ENCODE measurements around the gene LBP.

The LBP gene

DNA sequence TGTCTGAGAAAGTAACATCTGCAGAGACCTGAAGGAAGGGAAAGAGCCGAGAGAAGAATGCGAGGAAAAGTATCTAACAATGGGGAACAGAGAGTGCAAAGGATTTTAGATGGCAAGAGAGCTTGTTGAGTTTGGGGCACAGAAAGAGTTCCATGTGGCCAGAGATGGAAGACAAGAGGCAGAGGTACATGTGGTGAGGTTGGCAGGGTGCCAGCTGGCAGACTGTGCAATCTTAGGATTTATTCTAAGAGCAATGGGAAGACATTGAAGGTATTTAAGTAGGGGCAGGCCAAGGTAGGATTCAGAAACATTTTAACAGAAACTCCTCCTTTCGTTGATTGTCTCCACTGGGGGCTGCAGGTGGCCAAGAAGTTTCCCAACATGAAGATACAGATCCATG is 20.4 kb upstream of the LBP start:
- TF ChIP-seq, protein P1, sequence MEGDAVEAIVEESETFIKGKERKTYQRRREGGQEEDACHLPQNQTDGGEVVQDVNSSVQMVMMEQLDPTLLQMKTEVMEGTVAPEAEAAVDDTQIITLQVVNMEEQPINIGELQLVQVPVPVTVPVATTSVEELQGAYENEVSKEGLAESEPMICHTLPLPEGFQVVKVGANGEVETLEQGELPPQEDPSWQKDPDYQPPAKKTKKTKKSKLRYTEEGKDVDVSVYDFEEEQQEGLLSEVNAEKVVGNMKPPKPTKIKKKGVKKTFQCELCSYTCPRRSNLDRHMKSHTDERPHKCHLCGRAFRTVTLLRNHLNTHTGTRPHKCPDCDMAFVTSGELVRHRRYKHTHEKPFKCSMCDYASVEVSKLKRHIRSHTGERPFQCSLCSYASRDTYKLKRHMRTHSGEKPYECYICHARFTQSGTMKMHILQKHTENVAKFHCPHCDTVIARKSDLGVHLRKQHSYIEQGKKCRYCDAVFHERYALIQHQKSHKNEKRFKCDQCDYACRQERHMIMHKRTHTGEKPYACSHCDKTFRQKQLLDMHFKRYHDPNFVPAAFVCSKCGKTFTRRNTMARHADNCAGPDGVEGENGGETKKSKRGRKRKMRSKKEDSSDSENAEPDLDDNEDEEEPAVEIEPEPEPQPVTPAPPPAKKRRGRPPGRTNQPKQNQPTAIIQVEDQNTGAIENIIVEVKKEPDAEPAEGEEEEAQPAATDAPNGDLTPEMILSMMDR (IDR thresholded peaks at IDR 0.05; ENCODE audit: poor library complexity, severe bottlenecking) = no peak
- Histone ChIP-seq H3K27ac (ENCODE audit: poor library complexity, severe bottlenecking) (no peak overlapping the region), H3K36me3 (ENCODE audit: low read depth) (no peaks in the 10 kb centered on the region), H3K27me3 (ENCODE audit: insufficient read depth, poor library complexity, severe bottlenecking) (no peaks in the 10 kb centered on the region), H3K4me1 (ENCODE audit: insufficient read depth, poor library complexity, severe bottlenecking) (no peaks in the 10 kb centered on the region), H3K9me3 (ENCODE audit: severe bottlenecking) (no peaks in the 10 kb centered on the region), H3K4me3 (ENCODE audit: severe bottlenecking) (no peak overlapping the region)
- ATAC-seq (ENCODE audit: low read depth) (no peak), DNase-seq (ENCODE audit: low spot score) (no peak)

DNA sequence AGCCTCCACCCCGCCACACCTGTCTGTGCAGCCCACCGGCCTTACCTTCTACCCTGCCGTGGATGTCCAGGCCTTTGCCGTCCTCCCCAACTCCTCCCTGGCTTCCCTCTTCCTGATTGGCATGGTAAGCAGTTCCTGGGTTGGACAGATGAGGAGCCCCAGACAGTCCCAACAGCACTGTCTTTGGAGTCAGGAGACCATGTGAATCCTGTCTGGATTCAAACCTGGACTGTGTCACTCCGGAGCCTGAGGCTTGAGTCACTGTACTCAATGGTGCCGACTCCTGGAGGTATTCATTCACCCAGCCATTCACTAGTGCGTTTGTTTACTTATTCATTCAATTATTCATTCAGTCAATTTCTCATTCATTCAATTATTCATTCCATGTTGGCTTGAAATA is 20.0 kb upstream of the LBP start:
- TF ChIP-seq, protein P1 (IDR thresholded peaks at IDR 0.05; ENCODE audit: poor library complexity, severe bottlenecking) = no peak
- ATAC-seq (ENCODE audit: low read depth) = no peak
- no peak overlapping the region for H3K27ac ChIP-seq (ENCODE audit: poor library complexity, severe bottlenecking)
- DNase-seq (ENCODE audit: low spot score) = no peak
- H3K36me3 ChIP-seq (ENCODE audit: low read depth) = no peaks in the 10 kb centered on the region
- H3K27me3 ChIP-seq (ENCODE audit: insufficient read depth, poor library complexity, severe bottlenecking) = no peaks in the 10 kb centered on the region
- H3K4me1 ChIP-seq (ENCODE audit: insufficient read depth, poor library complexity, severe bottlenecking) = no peaks in the 10 kb centered on the region
- no peak overlapping the region for H3K4me3 ChIP-seq (ENCODE audit: severe bottlenecking)
- H3K9me3 ChIP-seq (ENCODE audit: severe bottlenecking) = no peaks in the 10 kb centered on the region

DNA sequence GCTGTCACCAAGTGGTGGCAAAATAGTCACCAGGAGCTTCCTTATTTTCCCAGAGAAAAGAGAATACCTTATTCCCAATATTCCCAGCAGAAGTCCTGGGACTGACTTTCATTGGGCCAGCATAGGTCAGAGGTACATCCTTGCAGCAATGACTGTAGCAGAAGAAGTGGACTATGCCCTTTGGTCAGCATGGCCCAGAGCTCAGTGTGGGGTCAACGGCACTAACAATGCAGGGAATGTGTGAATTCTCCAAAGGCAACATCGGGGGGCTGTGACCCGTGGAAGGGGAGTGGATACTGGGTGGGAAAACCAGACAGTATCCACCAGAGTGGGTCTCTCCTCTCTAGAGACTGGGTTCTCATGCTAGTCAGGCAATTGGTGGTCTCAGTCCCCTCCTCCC is 15.6 kb upstream of the LBP start:
- Histone ChIP-seq H3K27me3 (ENCODE audit: insufficient read depth, poor library complexity, severe bottlenecking) (no peaks in the 10 kb centered on the region), H3K9me3 (ENCODE audit: severe bottlenecking) (no peaks in the 10 kb centered on the region), H3K4me1 (ENCODE audit: insufficient read depth, poor library complexity, severe bottlenecking) (no peaks in the 10 kb centered on the region), H3K27ac (ENCODE audit: poor library complexity, severe bottlenecking) (no peak overlapping the region), H3K36me3 (ENCODE audit: low read depth) (no peaks in the 10 kb centered on the region), H3K4me3 (ENCODE audit: severe bottlenecking) (no peak overlapping the region)
- ATAC-seq (ENCODE audit: low read depth) (no peak), DNase-seq (ENCODE audit: low spot score) (no peak)
- TF ChIP-seq, protein P1 (IDR thresholded peaks at IDR 0.05; ENCODE audit: poor library complexity, severe bottlenecking) = no peak

DNA sequence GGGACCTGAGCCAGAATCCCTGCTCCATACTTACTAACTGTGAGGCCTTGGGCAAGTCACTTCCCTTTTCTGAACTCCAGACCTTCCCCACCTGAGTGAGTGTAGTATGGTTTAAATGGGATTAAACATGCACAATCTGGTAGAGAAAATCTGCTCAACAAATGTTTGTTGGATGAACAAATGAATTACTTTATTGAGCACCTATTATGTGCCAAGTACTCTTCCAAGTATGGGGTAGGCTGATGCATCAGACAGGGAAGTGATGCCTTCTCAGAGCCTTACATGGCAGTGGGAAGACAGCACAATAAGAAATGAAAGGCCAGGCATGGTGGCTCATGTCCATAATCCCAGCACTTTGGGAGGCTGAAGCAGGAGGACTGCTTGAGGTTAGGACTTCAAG is 15.0 kb upstream of the LBP start:
- H3K27ac ChIP-seq (ENCODE audit: poor library complexity, severe bottlenecking) = no peak overlapping the region
- no peaks in the 10 kb centered on the region for H3K4me1 ChIP-seq (ENCODE audit: insufficient read depth, poor library complexity, severe bottlenecking)
- no peak for DNase-seq (ENCODE audit: low spot score)
- no peak overlapping the region for H3K4me3 ChIP-seq (ENCODE audit: severe bottlenecking)
- no peaks in the 10 kb centered on the region for H3K36me3 ChIP-seq (ENCODE audit: low read depth)
- no peaks in the 10 kb centered on the region for H3K27me3 ChIP-seq (ENCODE audit: insufficient read depth, poor library complexity, severe bottlenecking)
- no peak for ATAC-seq (ENCODE audit: low read depth)
- H3K9me3 ChIP-seq (ENCODE audit: severe bottlenecking) = no peaks in the 10 kb centered on the region
- TF ChIP-seq, protein P1 (IDR thresholded peaks at IDR 0.05; ENCODE audit: poor library complexity, severe bottlenecking) = no peak

DNA sequence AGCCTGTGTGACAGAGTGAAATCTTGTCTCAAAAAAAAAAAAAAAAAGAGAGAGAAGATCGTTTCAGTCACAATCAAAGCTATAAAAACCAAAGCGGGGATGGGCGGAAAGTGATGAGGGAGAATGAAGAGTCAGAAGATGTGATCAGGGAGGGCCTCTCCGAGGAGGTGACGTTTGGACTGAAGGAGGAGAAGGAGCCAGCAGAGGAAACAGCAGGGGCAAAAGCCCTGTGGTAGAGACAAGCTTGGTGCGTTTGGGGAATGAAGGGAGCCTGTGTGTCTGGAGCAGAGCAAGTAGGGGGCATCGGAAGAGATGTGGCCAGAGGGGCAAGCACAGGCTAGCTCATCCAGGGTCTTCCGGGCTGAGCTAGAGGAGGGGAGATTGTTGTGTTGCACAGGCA is 14.5 kb upstream of the LBP start:
- no peak overlapping the region for H3K4me3 ChIP-seq (ENCODE audit: severe bottlenecking)
- DNase-seq (ENCODE audit: low spot score) (no peak), ATAC-seq (ENCODE audit: low read depth) (no peak)
- no peaks in the 10 kb centered on the region for H3K4me1 ChIP-seq (ENCODE audit: insufficient read depth, poor library complexity, severe bottlenecking)
- TF ChIP-seq, protein P1 (IDR thresholded peaks at IDR 0.05; ENCODE audit: poor library complexity, severe bottlenecking) = no peak
- no peaks in the 10 kb centered on the region for H3K9me3 ChIP-seq (ENCODE audit: severe bottlenecking)
- H3K27ac ChIP-seq (ENCODE audit: poor library complexity, severe bottlenecking) = no peak overlapping the region
- no peaks in the 10 kb centered on the region for H3K27me3 ChIP-seq (ENCODE audit: insufficient read depth, poor library complexity, severe bottlenecking)
- no peaks in the 10 kb centered on the region for H3K36me3 ChIP-seq (ENCODE audit: low read depth)
